ENCODE data around the gene DMD. TPM values are rescaled to one million over a fixed set of nuclear protein-coding genes. Genes with fewer than 3 reads are reported as not detected.

Gene DMD
- total and polyA plus RNA-seq, 2 of the 8 experiments (the other 6 are each of a cell fraction or from before 2014, with no cell fraction given), result 4.8 to 7.4 TPM

DNA sequence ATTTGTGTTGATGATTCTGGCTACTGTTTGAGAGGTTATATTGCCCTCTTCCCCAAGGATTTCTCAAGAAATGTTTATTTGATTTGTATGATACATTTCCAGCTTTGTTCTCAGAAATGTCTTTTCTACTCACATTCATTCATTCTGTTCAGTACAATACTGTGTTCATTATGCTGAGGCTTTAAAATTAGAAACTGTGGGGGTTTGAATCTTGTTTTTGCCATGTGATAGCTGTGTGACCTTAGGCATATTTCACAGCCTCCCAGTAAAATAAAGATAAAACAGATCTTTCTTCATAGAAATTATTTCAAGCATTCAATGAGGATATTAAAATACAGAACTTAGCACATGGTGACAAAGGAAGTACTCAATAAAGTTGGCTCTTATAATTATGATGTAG lies 123.9 kb downstream of the DMD start (continued):
- TF ChIP-seq HDAC2 (IDR thresholded peaks at IDR 0.05; ENCODE audit: borderline replicate concordance in 1 of 2, low read depth in 2 of 2, low read length in 2 of 2) (no peak), BRCA1 (IDR thresholded peaks at IDR 0.05; ENCODE audit: low read depth, low read length) (no peak), CEBPB (IDR thresholded peaks at IDR 0.05; ENCODE audit: low read depth, low read length) (no peak), GTF2F1 (IDR thresholded peaks at IDR 0.05; ENCODE audit: borderline replicate concordance, low read depth, low read length) (no peak), ATF3 (IDR thresholded peaks at IDR 0.05; ENCODE audit: insufficient read depth, low read depth, low read length) (no peak), CTBP2 (IDR thresholded peaks at IDR 0.05; ENCODE audit: borderline replicate concordance, insufficient read depth, insufficient read length, low read length) (no peak), MAX (IDR thresholded peaks at IDR 0.05) (no peak)

Measured in H1 (cell line).